ENCODE data around the gene DIAPH3.

The DIAPH3 gene

GRCh38 chr13:59643906-59644626 lies 519.7 kb downstream of the DIAPH3 start:
- Histone ChIP-seq H3K27me3 (ENCODE audit: control insufficient read depth, insufficient read depth, low read length) (no peaks in the 10 kb centered on the region), H3K36me3 (ENCODE audit: control insufficient read depth, insufficient read depth, low read length) (no peaks in the 10 kb centered on the region), H3K9ac (ENCODE audit: low read length) (no peak overlapping the region), H3K4me3 (ENCODE audit: low read length) (no peak overlapping the region), H3K27ac (ENCODE audit: low read depth, low read length) (no peak overlapping the region), H3K4me1 (ENCODE audit: control insufficient read depth, insufficient read depth, low read length) (no peaks in the 10 kb centered on the region)

- Histone ChIP-seq H3K27ac (ENCODE audit: low read depth, low read length) (no peak overlapping the region), H3K4me1 (ENCODE audit: control insufficient read depth, insufficient read depth, low read length) (no peaks in the 10 kb centered on the region), H3K36me3 (ENCODE audit: control insufficient read depth, insufficient read depth, low read length) (no peaks in the 10 kb centered on the region), H3K4me3 (ENCODE audit: low read length) (no peak overlapping the region), H3K9ac (ENCODE audit: low read length) (no peak overlapping the region), H3K27me3 (ENCODE audit: control insufficient read depth, insufficient read depth, low read length) (no peaks in the 10 kb centered on the region)
Observed at GRCh38 chr13:59643364-59643841, 520.3 kb downstream of the DIAPH3 start.

- Histone ChIP-seq H3K27ac (ENCODE audit: low read depth, low read length) (no peak overlapping the region), H3K4me3 (ENCODE audit: low read length) (no peak overlapping the region), H3K27me3 (ENCODE audit: control insufficient read depth, insufficient read depth, low read length) (no peaks in the 10 kb centered on the region), H3K4me1 (ENCODE audit: control insufficient read depth, insufficient read depth, low read length) (no peaks in the 10 kb centered on the region), H3K36me3 (ENCODE audit: control insufficient read depth, insufficient read depth, low read length) (no peaks in the 10 kb centered on the region), H3K9ac (ENCODE audit: low read length) (no peak overlapping the region)
Observed at GRCh38 chr13:59641817-59642216, 521.9 kb downstream of the DIAPH3 start.

GRCh38 chr13:59641261-59641660 lies 522.5 kb downstream of the DIAPH3 start:
- no peak overlapping the region for H3K27ac ChIP-seq (ENCODE audit: low read depth, low read length)
- H3K4me3 ChIP-seq (ENCODE audit: low read length): no peak overlapping the region
- no peaks in the 10 kb centered on the region for H3K27me3 ChIP-seq (ENCODE audit: control insufficient read depth, insufficient read depth, low read length)
- no peaks in the 10 kb centered on the region for H3K4me1 ChIP-seq (ENCODE audit: control insufficient read depth, insufficient read depth, low read length)
- H3K9ac ChIP-seq (ENCODE audit: low read length): no peak overlapping the region
- no peaks in the 10 kb centered on the region for H3K36me3 ChIP-seq (ENCODE audit: control insufficient read depth, insufficient read depth, low read length)

- H3K27ac ChIP-seq (ENCODE audit: low read depth, low read length): no peak overlapping the region
- no peak overlapping the region for H3K4me3 ChIP-seq (ENCODE audit: low read length)
- H3K36me3 ChIP-seq (ENCODE audit: control insufficient read depth, insufficient read depth, low read length): no peaks in the 10 kb centered on the region
- H3K4me1 ChIP-seq (ENCODE audit: control insufficient read depth, insufficient read depth, low read length): no peaks in the 10 kb centered on the region
- H3K27me3 ChIP-seq (ENCODE audit: control insufficient read depth, insufficient read depth, low read length): no peaks in the 10 kb centered on the region
- no peak overlapping the region for H3K9ac ChIP-seq (ENCODE audit: low read length)
Observed at GRCh38 chr13:59638404-59638803, 525.3 kb downstream of the DIAPH3 start.

- Histone ChIP-seq H3K4me3 (ENCODE audit: low read length) (no peak overlapping the region), H3K27me3 (ENCODE audit: control insufficient read depth, insufficient read depth, low read length) (no peaks in the 10 kb centered on the region), H3K36me3 (ENCODE audit: control insufficient read depth, insufficient read depth, low read length) (no peaks in the 10 kb centered on the region), H3K9ac (ENCODE audit: low read length) (no peak overlapping the region), H3K27ac (ENCODE audit: low read depth, low read length) (no peak overlapping the region), H3K4me1 (ENCODE audit: control insufficient read depth, insufficient read depth, low read length) (no peaks in the 10 kb centered on the region)
Observed at GRCh38 chr13:59635589-59635988, 528.1 kb downstream of the DIAPH3 start.

- no peaks in the 10 kb centered on the region for H3K4me1 ChIP-seq (ENCODE audit: control insufficient read depth, insufficient read depth, low read length)
- H3K36me3 ChIP-seq (ENCODE audit: control insufficient read depth, insufficient read depth, low read length): no peaks in the 10 kb centered on the region
- no peak overlapping the region for H3K4me3 ChIP-seq (ENCODE audit: low read length)
- no peak overlapping the region for H3K27ac ChIP-seq (ENCODE audit: low read depth, low read length)
- no peak overlapping the region for H3K9ac ChIP-seq (ENCODE audit: low read length)
- H3K27me3 ChIP-seq (ENCODE audit: control insufficient read depth, insufficient read depth, low read length): no peaks in the 10 kb centered on the region
Observed at GRCh38 chr13:59633290-59633689, 530.4 kb downstream of the DIAPH3 start.

- H3K27ac ChIP-seq (ENCODE audit: low read depth, low read length): no peak overlapping the region
- H3K9ac ChIP-seq (ENCODE audit: low read length): no peak overlapping the region
- no peak overlapping the region for H3K4me3 ChIP-seq (ENCODE audit: low read length)
- no peaks in the 10 kb centered on the region for H3K4me1 ChIP-seq (ENCODE audit: control insufficient read depth, insufficient read depth, low read length)
- no peaks in the 10 kb centered on the region for H3K36me3 ChIP-seq (ENCODE audit: control insufficient read depth, insufficient read depth, low read length)
- no peaks in the 10 kb centered on the region for H3K27me3 ChIP-seq (ENCODE audit: control insufficient read depth, insufficient read depth, low read length)
Observed at GRCh38 chr13:59631271-59631670, 532.5 kb downstream of the DIAPH3 start.

GRCh38 chr13:59625111-59625510 lies 538.6 kb downstream of the DIAPH3 start:
- H3K36me3 ChIP-seq (ENCODE audit: control insufficient read depth, insufficient read depth, low read length): no peaks in the 10 kb centered on the region
- no peaks in the 10 kb centered on the region for H3K4me1 ChIP-seq (ENCODE audit: control insufficient read depth, insufficient read depth, low read length)
- H3K9ac ChIP-seq (ENCODE audit: low read length): no peak overlapping the region
- no peaks in the 10 kb centered on the region for H3K27me3 ChIP-seq (ENCODE audit: control insufficient read depth, insufficient read depth, low read length)
- no peak overlapping the region for H3K27ac ChIP-seq (ENCODE audit: low read depth, low read length)
- H3K4me3 ChIP-seq (ENCODE audit: low read length): no peak overlapping the region

- Histone ChIP-seq H3K27ac (ENCODE audit: low read depth, low read length) (no peak overlapping the region), H3K36me3 (ENCODE audit: control insufficient read depth, insufficient read depth, low read length) (no peaks in the 10 kb centered on the region), H3K27me3 (ENCODE audit: control insufficient read depth, insufficient read depth, low read length) (no peaks in the 10 kb centered on the region), H3K4me1 (ENCODE audit: control insufficient read depth, insufficient read depth, low read length) (no peaks in the 10 kb centered on the region), H3K4me3 (ENCODE audit: low read length) (no peak overlapping the region), H3K9ac (ENCODE audit: low read length) (no peak overlapping the region)
Observed at GRCh38 chr13:59623206-59623915, 540.4 kb downstream of the DIAPH3 start.

GRCh38 chr13:59621773-59622172 lies 542.0 kb downstream of the DIAPH3 start:
- no peak overlapping the region for H3K9ac ChIP-seq (ENCODE audit: low read length)
- no peaks in the 10 kb centered on the region for H3K36me3 ChIP-seq (ENCODE audit: control insufficient read depth, insufficient read depth, low read length)
- no peak overlapping the region for H3K27ac ChIP-seq (ENCODE audit: low read depth, low read length)
- H3K4me3 ChIP-seq (ENCODE audit: low read length): no peak overlapping the region
- no peaks in the 10 kb centered on the region for H3K4me1 ChIP-seq (ENCODE audit: control insufficient read depth, insufficient read depth, low read length)
- no peaks in the 10 kb centered on the region for H3K27me3 ChIP-seq (ENCODE audit: control insufficient read depth, insufficient read depth, low read length)

Data from rectal smooth muscle tissue (tissue), 1 donor.